Stimulated activated CD8-positive, alpha-beta memory T cell treated with anti-CD3 and anti-CD28 coated beads, Interleukin-12 subunit alpha, Interleukin-12 subunit beta, amount 100 ng/mL, for 4 hours (primary cell): ENCODE results near the gene CHRNB4.

Experiments
- DNase-seq: peaks from one replicate; pipeline ENCODE4 v3.0.0-alpha.2; 2020; ENCODE audit warnings: low read depth

The CHRNB4 gene

DNA sequence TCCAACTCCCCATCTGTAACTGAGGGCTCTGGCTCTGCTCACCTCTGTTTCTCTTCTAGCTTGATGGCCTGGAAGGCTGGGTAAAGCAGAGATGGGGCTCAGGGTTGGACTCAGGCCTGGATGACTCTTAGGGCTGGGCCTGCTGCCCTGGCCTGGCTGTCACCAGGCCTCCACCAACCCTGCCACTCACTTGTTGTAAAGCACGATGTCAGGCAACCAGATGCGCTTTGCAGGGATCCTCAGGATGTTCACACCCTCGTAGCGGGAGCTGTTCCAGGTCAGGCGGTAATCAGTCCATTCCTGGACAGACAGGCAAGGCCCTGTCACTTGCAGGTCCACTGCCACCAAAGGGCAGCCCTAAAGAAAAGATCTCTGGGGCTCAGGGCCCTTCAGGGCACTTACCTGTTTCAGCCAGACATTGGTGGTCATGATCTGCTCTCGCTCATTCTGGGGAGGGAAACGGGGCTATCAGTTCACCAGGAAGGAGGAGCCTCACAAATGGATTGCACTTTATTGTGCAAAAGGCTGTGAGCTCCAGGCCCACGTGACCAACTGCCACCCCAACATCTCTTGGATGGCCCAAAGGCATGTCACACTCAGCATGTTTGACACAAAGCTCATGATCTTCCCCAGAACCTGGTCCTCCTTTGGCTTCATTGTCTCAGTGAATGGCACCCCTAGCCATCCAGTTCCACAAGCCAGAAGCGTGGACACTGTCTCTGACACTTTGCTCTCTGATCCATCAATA is 9.9 kb downstream of the CHRNB4 start:
- DNase-seq, result no peak

DNA sequence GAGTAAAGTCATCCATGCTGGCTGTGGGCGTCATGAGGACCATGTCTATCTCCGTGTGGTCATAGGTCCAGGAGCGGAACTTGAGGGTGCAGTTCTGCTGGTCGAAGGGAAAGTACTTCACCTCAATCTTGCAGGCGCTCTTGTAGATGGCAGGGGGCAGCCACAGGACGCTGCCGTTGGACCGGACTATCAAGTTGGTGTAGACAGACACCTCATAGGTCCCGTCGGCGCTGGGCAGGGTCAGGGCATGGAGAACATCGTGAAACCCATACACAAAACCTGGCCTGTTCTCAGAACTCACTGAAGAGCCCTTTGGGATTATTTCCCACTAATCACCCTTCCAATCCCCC is 11.3 kb downstream of the CHRNB4 start:
- DNase-seq, result no peak

DNA sequence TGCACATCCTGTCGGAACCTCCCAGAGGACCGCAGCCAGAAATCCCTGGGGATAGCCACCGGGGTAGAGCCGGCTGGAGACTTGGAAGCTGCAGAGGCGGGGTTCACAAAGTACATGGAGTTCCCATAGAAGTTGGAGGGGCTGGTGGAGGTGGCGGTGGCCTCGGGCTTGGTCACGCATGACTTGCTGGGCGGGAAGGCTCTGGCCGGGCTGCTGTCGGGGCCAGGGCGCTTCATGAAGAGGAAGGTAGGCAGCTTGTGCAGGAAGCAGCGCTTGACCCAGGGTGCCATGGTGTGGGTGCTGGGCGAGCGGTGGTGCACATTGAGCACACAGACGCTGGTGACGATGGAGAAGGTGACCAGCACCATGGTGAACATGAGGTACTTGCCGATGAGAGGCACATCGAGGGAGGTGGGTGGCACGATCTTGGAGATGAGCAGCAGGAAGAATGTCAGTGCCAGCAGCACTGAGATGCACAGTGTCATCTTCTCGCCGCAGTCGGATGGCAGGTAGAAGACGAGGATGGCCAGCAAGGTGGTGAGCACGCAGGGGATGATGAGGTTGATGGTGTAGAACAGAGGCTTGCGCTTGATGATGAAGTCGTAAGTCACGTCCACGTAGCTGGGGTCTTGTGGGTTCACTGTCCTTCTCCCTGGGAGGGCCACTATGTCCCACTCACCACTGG is 11.8 kb downstream of the CHRNB4 start:
- no peak for DNase-seq

- no peak for DNase-seq
Measured at GRCh38 chr15:78628227-78628626, 12.8 kb downstream of the CHRNB4 start.

- DNase-seq, result no peak
Measured at GRCh38 chr15:78627348-78627747, 13.7 kb downstream of the CHRNB4 start.

- no peak for DNase-seq
Measured at GRCh38 chr15:78626381-78626995, 14.5 kb downstream of the CHRNB4 start.

DNA sequence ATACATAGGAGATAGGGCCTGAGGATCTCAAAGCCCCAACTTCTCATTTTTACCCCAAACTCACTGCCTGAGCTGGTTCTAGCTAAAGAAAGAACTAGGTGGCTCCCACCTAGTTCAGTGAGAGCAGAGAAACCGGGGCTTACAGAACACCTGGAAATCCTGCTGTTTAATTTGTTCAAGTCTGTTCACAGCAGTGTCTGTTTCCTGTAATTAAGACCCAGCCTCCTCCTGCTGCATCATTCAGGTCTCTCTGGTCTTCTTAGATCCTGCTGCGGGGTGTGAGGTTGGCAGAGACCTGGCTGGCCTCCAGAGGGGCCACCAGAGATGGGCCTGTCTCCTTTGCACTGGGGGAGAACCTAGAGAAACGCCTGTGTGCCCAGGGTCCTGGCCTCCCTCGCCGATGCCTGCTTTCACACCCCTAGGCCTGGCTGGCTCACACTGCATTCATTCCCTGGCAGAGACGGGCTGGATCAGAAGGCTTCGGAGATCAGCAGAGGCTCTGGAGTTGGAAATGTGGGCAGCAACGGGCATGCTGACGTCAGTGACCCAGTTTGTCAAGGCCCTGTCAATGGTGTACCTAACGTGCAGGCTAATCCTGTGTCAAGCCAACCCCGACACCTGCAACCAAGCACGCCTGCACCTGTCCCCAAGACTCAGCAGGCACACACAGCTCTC is 15.3 kb downstream of the CHRNB4 start:
- no peak for DNase-seq

- DNase-seq, result no peak
Measured at GRCh38 chr15:78624651-78625590, 16.1 kb downstream of the CHRNB4 start.

DNA sequence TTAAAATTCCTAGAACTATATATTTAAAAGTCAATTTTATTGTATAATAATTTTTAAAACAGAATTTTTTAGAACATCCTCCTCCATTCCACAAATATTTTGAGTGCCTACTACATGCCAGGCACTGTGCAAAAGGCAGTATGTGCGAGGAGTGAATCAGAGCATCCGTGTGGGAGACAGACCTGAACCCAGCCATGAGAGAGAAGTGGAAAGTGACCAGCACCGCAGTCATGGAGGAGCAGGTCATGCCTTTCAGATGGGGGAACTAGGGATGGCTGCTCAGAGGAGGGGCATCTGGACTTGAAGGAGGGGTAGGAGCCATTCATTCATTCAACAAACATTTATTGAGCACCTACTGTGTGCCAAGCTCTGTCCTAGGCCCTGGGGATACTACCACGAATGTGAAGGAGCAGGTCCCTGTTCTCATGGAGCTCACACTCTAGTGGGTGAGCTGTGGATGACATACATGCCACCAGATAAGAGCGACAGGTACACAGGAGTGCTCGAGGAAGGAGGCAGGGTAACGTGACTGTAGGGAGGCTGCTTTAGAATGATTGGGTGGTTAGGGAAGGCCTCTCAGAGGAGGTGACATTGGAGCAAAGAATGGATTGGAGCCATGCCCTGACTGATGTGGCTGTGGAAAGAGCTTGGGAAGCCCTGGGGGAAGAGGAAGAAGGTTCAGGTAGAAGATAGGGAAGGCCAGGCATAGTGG is 17.1 kb downstream of the CHRNB4 start:
- no peak for DNase-seq

DNA sequence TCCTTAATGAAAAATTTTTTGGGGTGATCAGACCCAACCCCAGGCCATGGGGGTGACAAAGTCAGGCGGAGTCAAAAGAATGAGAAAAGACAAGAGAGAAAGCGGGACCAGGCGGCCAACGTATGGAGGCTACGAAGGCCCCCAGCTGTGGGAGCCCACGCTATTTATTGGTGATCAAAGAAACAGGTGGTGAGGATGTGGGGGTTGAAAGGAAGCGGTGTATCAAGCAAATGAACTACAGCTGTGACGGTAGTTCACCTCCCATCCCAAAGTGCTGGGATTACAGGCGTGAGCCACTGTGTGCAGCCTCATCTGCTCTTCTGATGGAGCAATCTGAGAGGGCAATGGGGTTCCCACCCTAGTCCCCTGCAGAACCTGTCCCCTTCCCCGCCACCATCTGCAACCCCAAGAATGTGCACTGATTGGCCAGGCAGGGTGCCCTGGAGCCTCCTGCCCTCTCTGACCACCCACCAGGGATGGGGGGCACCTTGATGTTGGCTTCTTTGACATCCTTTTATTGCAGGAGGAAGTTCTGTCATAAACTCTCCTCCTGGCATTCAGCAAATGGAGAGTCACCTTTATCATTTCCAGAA is 19.1 kb downstream of the CHRNB4 start:
- no peak for DNase-seq

GRCh38 chr15:78620527-78621421 is 20.2 kb downstream of the CHRNB4 start, which contains the start of gene CHRNA3:
Gene CHRNA3, minus strand, starts transcription at chr15:78620996. Its CDS starts 202 bp downstream, at chr15:78620794.
- no peak for DNase-seq

DNA sequence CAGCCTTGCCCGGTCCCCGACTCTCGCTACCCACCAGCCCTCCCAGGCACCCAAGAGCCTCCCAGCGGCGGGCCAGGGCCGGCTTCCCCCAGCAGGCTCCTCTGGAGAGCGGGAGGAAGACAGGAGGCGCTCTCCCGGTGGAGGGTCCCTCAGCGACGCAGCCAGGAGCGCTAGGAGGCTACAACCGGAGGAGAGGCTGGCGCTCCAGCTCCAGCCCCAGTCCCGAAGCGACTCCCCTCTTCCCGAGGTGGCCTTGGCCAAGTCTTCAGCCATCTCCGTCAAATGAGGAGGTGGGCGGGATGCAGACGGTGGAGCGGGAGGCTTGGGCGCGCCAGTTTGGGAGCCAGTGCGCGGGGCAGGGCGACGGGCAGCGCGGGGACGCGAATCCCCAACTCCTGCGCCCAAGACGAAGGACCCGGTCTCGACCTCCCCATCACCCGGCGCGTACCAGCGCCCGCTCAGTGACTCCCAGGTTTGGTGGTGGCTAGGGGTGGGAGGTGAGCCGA is 20.9 kb downstream of the CHRNB4 start:
- DNase-seq, result no peak

DNA sequence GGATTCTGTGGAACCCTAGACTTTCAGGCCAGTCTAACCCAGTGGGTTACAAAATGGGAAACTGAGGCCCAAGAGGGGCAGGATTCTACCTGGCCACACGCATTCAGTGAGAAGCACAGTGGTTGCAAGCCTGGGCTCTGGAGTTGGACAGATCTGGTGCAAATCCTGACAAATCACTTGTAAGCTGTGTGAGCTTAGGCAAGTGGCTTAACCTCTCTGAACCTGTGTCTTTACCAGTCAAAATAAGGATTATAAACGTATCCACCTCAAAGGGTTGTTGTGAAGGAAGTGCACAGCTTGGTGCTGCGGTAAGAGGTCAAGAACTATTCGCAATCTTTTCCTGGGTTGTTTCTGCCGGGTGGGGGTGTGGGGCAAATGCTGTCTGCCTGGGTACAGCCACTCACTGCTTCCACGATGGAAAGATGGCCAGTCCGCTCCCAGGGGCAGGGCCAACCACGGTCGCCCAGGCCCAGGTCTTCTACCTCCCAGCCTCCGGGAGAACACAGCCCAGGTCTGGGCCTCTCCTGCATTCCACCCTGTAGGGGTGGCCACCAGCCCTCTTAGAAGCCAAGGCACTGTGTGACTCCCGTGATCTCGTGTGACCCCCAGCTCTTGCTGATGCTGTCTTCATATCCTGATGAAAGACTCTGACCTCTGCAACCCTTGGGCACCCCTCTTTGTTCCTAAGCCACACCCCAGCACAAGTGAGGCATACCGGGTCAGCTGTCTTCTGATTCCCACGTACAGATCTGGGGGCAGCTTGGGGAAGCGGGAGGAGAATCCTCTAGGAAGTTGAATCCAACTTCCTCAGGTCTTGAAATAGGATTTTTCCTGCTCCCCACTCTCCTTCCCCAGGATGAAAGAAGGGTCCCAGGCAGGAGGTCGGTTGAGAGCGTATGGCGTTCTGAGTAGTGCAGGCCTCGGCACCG is 21.7 kb downstream of the CHRNB4 start:
- no peak for DNase-seq

DNA sequence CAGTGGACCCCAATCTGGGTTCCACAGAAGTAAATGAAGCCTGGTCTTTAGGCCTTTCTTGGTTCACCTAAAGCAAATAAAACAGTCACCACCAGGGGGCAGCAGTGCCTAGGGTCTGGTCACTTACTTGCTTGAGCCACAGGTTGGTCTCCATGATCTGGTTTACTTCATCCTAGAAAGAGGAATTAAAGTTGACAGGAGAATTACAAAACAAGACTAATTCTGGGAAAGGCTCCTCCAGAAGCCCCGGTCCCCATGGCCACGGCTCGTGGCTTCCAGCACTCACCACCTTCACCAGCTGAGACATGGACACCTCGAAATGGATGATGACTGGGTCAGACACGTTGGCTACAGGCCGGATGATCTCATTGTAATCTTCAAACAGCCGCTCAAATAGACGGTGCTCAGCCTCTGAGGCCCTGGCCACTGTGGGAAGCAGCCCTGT is 22.5 kb downstream of the CHRNB4 start:
- DNase-seq, result peak; percentile 43

DNA sequence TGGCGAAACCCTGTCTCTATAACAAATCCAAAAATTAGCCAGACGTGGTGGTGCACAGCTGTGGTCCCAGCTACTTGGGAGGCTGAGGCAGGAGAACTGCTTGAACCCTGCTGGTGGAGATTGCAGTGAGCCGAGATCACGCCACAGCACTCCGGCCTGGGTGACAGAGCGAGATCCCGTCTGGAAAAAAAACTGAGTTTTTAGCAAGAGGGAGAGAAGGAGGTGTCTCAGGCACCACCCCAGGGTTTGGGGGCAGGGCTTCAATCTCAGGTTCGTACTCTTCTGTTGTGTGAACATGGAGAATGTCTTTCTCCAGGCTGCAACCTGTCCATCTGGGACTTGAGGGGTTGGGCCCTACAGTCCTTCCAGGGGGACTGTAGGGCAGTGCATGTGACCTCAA is 22.9 kb downstream of the CHRNB4 start:
- DNase-seq, result no peak

- DNase-seq, result no peak
Measured at GRCh38 chr15:78617516-78617915, 23.5 kb downstream of the CHRNB4 start.

- DNase-seq, result no peak
Measured at GRCh38 chr15:78617076-78617475, 23.9 kb downstream of the CHRNB4 start.

GRCh38 chr15:78616506-78616905 is 24.5 kb downstream of the CHRNB4 start:
- DNase-seq, result no peak
